Right ventricle myocardium inferior (tissue), 1 donor: ENCODE data around the gene ZBTB20. TPM values are rescaled to one million over a fixed set of nuclear protein-coding genes. Genes with fewer than 3 reads are reported as not detected.

Experiments used
- ATAC-seq: fragments of 200-7000 bp; cut with Tn5 transposase; one replicate; pipeline ENCODE4 v1.9.1; 2020; ENCODE audit warnings: mild to moderate bottlenecking, moderate library complexity
- DNase-seq: peaks from one replicate; pipeline ENCODE4 v3.0.0; 2021; ENCODE audit errors: missing footprints
- intact Hi-C: fragments of 100-400 bp; cut with DNase I; formaldehyde crosslinking; loops from one replicate; pipeline ENCODE4 v1.11.0; 2022
- total RNA-seq: library from RNA; stranded (reverse); fragmentation: NEBNext Ultra II Directional; extraction: Animal tissue kit (Norgen Biotek cat#: 25700); gene quantifications from one replicate; pipeline ENCODE4 v1.2.1, GENCODE V29; 2021
- donor health status: DM: no; HTN: yes; CAD: no; lungs with severe emphysema.

ZBTB20 gene
- total RNA-seq, 1 donor from 2014 or later, result 55.7 TPM

DNA sequence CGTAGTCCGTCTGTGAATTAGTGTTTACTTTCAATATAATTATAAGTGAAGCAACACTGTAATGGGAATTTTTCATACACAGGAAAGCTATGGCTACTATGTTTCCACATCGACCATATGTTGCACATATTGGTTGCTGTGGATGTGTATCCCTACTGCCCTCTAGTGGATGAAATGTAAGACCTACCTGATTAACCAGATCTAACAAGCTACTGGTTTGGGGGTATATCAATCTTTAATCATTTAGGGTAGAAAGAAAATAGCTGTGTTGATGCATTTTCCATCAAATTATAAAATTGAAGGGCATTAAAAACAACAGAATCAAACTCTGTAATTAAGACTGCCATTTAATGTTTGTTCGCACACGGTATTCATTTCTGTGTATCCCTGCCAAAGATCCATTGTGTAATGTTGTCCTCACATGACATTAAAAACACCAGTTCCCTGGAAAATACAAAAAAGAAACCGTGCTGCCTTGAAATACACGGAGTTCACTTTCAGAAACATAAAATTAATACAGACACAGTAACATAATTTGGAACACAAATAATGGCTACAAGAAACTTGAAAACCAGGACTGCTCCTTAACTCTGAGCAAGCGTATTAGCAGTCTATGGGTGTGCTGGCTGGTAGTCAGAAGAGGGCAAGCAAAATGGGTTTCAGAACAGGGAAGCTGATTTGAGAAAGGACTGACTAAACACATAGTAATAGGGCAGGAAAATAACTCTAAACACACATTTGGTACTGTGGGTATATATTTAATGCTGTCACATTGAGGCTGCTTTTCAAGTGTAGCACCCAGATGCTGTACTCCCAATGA, 728.2 kb downstream of the ZBTB20 start:
- intact Hi-C loops, result loop anchor here (5.0 to 10.0 kb wide), 2 partner anchors 33 to 336 kb away; no protein-coding TSS in a partner anchor
- ATAC-seq, result peak; percentile 74

DNA sequence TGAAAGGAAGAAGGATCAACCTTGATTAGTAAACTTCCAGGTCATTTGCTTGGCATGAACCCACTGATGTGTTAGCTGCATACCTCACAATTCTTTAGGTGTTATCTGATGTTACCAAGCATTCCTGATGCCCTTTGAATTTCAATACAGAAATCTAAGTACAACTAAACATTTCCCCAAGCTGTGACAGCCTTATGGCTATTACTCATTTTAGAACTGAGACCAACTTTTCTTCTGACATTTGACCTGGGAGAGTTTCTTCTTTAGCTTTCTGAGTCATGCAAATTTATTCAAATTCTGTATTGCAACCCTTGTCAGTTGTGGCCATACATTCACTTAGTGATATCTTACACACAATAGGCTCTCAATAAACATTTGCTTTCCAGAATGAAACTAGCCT, 729.0 kb downstream of the ZBTB20 start:
- DNase-seq (no peak), ATAC-seq (no peak)
- intact Hi-C loops, result loop anchor here (5.0 to 10.0 kb wide), 2 partner anchors 34 to 337 kb away; no protein-coding TSS in a partner anchor

More for the DNA sequence above, 728.2 kb downstream of the ZBTB20 start:
- no peak for DNase-seq

GRCh38 chr3:114417675-114418074, 729.4 kb downstream of the ZBTB20 start:
- DNase-seq (no peak), ATAC-seq (no peak)
- intact Hi-C loops, result loop anchor here (5.0 to 10.0 kb wide), 2 partner anchors 35 to 337 kb away; no protein-coding TSS in a partner anchor

DNA sequence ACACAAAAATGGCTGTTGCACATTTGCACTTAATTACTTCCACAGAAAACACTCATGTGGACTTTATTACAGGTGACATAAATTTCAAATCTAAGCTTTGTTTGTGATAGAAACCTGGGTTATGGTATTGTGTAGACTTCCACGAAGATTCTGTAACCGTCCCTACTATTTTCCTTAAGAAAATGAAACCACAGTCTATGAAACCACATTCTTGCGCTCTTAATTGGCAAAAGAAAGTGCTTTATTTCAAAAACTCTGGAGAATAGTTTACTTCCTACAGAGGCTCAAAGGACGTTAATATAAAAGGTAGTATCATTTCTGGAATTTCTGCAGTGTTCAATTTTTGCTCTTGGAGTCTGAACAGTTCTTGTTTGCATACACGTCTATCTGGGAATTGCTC, 729.8 kb downstream of the ZBTB20 start:
- no peak for ATAC-seq
- no peak for DNase-seq
- intact Hi-C loops, result loop anchor here (5.0 to 10.0 kb wide), 2 partner anchors 35 to 338 kb away; no protein-coding TSS in a partner anchor

GRCh38 chr3:114411811-114412803, 735.0 kb downstream of the ZBTB20 start:
- ATAC-seq (peak; percentile 53), DNase-seq (no peak)
- intact Hi-C loops, result loop anchor here (1.0 to 10.0 kb wide), 2 partner anchors 27 to 343 kb away; no protein-coding TSS in a partner anchor

DNA sequence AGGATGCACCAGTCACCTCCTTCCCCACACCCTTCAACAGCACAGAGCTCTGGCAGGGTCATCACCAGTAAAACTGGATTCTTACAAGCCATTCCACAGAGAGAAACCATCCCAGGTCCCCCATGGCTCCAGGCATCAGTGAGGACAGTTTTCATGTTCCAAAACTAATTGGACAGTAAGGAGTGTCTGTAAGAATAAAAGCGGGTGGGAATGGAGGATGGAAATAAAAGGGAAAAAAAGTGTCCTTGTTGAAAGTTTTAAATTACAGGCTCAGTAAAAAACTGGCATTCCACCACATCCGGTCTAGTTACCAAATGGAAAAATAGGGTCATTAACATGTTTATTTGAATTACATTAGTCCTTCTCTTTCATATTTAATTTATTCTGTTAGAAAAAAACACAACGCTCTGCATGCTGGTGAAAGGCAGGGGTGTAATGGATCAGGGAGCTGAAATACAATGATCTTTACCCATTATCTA, 735.9 kb downstream of the ZBTB20 start:
- DNase-seq (no peak), ATAC-seq (peak; percentile 14)
- intact Hi-C loops, result loop anchor here (10.0 kb wide), 1 partner anchor 344 kb away; no protein-coding TSS in a partner anchor

- no peak for DNase-seq
- ATAC-seq, result no peak
- intact Hi-C loops, result no loop called here
Measured at GRCh38 chr3:114408736-114409670, 738.1 kb downstream of the ZBTB20 start.

DNA sequence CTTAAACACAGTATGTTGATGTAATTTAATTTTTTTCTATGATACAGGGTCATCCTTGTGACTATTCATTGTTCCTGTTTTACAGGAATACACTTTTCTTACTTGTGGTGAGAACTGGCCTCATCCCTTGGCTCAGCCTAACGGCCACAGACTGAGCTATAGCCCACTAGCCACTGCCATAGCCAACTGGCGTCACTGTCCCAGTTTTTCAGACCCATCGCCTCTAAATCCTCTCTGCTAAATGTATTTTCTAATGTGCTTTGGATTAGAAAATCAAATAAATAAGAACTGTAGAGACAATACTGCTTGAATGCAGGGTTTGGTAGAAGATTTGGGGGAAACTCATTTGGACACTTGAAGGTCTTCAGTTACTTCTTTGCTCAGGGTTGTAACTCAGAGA, 740.2 kb downstream of the ZBTB20 start:
- ATAC-seq, result no peak
- DNase-seq, result no peak
- intact Hi-C loops, result no loop called here

- intact Hi-C loops, result no loop called here
- DNase-seq (no peak), ATAC-seq (no peak)
Measured at GRCh38 chr3:114406286-114406685, 740.8 kb downstream of the ZBTB20 start.

GRCh38 chr3:114405202-114405990, 741.7 kb downstream of the ZBTB20 start:
- intact Hi-C loops, result no loop called here
- DNase-seq (no peak), ATAC-seq (no peak)

- DNase-seq (no peak), ATAC-seq (no peak)
- intact Hi-C loops, result no loop called here
Measured at GRCh38 chr3:114404590-114404989, 742.5 kb downstream of the ZBTB20 start.

DNA sequence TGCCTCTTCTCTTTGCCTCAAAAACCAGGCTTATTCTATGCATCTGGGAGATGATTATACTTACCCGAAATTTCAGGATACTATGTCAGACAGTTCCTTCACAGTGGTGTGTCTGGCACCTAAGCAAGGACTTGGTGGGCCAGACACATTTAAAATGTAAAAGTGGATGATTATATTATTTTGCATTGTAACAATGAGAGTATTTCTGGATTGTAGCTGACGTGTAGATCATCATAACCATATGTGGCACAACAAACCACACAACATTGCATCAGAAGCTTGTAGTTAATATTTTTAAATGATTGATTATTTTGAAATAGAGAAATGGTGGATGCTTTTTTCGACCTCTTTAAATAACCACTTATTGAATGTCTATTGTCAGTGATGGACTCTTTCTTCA, 744.2 kb downstream of the ZBTB20 start:
- DNase-seq, result no peak
- intact Hi-C loops, result no loop called here
- no peak for ATAC-seq

- intact Hi-C loops, result no loop called here
- ATAC-seq, result no peak
- no peak for DNase-seq
Measured at GRCh38 chr3:114401346-114401745, 745.7 kb downstream of the ZBTB20 start.

GRCh38 chr3:114400371-114400770, 746.7 kb downstream of the ZBTB20 start:
- DNase-seq, result no peak
- intact Hi-C loops, result no loop called here
- ATAC-seq, result peak; percentile 9

- DNase-seq (no peak), ATAC-seq (peak; percentile 31)
- intact Hi-C loops, result no loop called here
Measured at GRCh38 chr3:114394551-114394950, 752.5 kb downstream of the ZBTB20 start.

DNA sequence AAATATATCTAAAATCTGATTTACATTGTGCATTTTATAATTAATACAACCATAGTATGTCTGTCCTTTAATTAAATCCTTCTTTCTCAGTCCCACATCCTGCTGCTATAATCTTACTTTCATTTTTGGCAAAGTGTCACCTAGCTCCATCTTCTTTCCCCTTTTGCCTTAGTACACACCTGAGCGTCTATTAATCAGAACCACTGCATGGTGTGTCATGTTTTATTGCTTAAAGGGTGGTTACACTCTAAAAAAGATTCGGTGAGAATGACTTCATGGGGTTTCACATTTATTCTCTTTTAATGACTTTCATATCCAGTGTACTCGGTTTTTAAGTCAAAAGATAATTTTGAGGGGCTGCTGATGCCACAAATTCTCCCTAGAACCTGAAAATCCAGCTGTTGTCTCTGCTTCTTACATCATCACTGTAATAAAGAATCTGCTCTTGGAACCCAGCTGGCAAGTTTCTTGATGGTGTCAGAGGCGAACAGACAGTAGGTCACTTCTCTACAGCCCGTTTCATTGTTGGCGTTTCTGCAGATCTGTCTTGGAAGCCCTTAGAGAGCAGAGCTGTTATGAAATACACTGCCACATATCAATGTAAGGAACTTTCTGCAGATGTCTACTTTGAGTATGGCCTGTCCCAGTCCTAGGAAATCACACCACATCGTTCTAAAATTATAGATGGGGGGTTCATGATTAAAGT, 753.6 kb downstream of the ZBTB20 start:
- ATAC-seq (peak; percentile 81), DNase-seq (no peak)

DNA sequence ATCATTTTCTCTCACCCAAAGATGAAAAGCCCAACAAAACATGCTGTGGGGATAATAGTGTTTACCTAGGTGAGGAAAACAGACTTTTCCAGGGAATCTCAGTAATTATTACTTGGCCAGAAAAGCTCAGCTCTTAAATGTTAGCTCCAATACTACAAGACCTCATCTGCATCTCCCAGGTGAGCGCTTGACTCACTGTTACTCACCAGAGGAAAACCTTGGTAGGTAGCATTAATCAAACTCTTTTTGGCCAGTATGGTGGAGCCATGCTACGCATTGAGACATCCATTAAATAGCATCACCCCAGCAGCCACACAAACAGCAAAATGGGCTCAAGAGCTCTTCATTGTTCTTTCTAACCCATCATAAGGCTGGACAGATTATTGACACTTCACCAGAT, 754.3 kb downstream of the ZBTB20 start:
- DNase-seq, result no peak
- no peak for ATAC-seq

More for the DNA sequence above, 753.6 kb downstream of the ZBTB20 start:
- intact Hi-C loops, result no loop called here

More for the DNA sequence above, 754.3 kb downstream of the ZBTB20 start:
- intact Hi-C loops, result no loop called here
